HCT116 (cell line): ENCODE results near the gene RAPGEF6. TPM values are rescaled to one million over a fixed set of nuclear protein-coding genes. Genes with fewer than 3 reads are reported as not detected.

Experiments
- ATAC-seq: fragments of 200-7000 bp; cut with Tn5 transposase; 2 replicates; pipeline ENCODE4 v1.9.1; 2020; ENCODE audit warnings: mild to moderate bottlenecking, moderate library complexity
- BruUV-seq: library from RNA; stranded (reverse); fragments of 400-500 nt; replicated peaks from 2 replicates; lab custom pipeline; 2021; lab: Mats Ljungman, UMichigan
- CTCF ChIA-PET: fragments of 300-600 bp; sonication (Branson Sonifier 250); formaldehyde crosslinking; loops from one replicate; lab custom pipeline; 2021; ENCODE audit warnings: antibody characterized with exemption; lab: Charles Lee
- POLR2A ChIA-PET: fragments of 300-600, 350-600 bp; sonication (Branson Sonifier 250); formaldehyde crosslinking; loops from one replicate; lab custom pipeline; 2021; ENCODE audit warnings: antibody characterized with exemption; lab: Charles Lee
- RAD21 ChIA-PET, 2 experiments: fragments of 300-600 bp; sonication (Branson Sonifier 250); formaldehyde crosslinking; loops; one replicate each; lab custom pipeline; 2023; ENCODE audit warnings: low total read pairs in 2 of 2; ENCODE audit not compliant: uncharacterized antibody in 2 of 2, unreplicated experiment in 2 of 2, low non-redundant PET in 1 of 2; lab: Charles Lee
- DNase-seq: peaks from one replicate; pipeline ENCODE4 v3.0.0-alpha.2; 2010; ENCODE audit warnings: low read depth, low spot score
- H2AFZ ChIP-seq: fragments of 200-600 bp; shearing (Covaris generic), sonication (generic); 2 replicates; pipeline ENCODE4 v1.6.1; 2017; ENCODE audit warnings: low read depth, mixed run types, mixed read lengths, antibody characterized with exemption, low read length; ENCODE audit not compliant: poor library complexity, severe bottlenecking
- H3K27ac ChIP-seq: 2 replicates; pipeline ENCODE4 v1.5.1; 2012; ENCODE audit warnings: low read depth, low read length
- H3K27me3 ChIP-seq: fragments of 200-600 bp; sonication (generic); 2 replicates; pipeline ENCODE4 v1.6.1; 2016; ENCODE audit warnings: mixed run types, low read length, mixed read lengths; ENCODE audit not compliant: insufficient read depth
- H3K36me3 ChIP-seq, 2 experiments: fragments of 200-500 bp in 1 of 2; fragments of 200-600 bp in 1 of 2; sonication (Bioruptor generic) in 1 of 2; sonication (generic) in 1 of 2; 2 replicates each; pipeline versions ENCODE4 v1.5.1 to v1.6.1; 2014 to 2016; ENCODE audit warnings: low read length in 2 of 2, inconsistent platforms in 1 of 2, mixed read lengths in 1 of 2, mixed run types in 1 of 2; ENCODE audit not compliant: insufficient read depth in 2 of 2, control insufficient read depth in 1 of 2
- H3K4me1 ChIP-seq, 2 experiments: fragments of 200-600 bp in 1 of 2; sonication (generic) in 1 of 2; 2 replicates each; pipeline versions ENCODE4 v1.5.1 to v1.6.1; 2012 to 2017; ENCODE audit warnings: low read length in 2 of 2, inconsistent platforms in 1 of 2, mild to moderate bottlenecking in 1 of 2, mixed read lengths in 1 of 2, mixed run types in 1 of 2, moderate library complexity in 1 of 2; ENCODE audit not compliant: insufficient read depth in 2 of 2, control insufficient read depth in 1 of 2
- H3K4me2 ChIP-seq: fragments of 200-600 bp; sonication (generic); 2 replicates; pipeline ENCODE4 v1.6.1; 2017; ENCODE audit warnings: mixed run types, low read length, mixed read lengths
- H3K4me3 ChIP-seq, 2 experiments: fragments of 200-600 bp in 1 of 2; sonication (generic) in 1 of 2; replicated peaks in 1 of 2; 2 replicates each; pipeline ENCODE4 v1.5.1; 2011 to 2016; ENCODE audit warnings: low read length in 2 of 2, control low read depth in 1 of 2, low read depth in 1 of 2, mild to moderate bottlenecking in 1 of 2, mixed read lengths in 1 of 2, mixed run types in 1 of 2
- H3K79me2 ChIP-seq: fragments of 200-600 bp; sonication (generic); 2 replicates; pipeline ENCODE4 v1.6.1; 2017; ENCODE audit warnings: mild to moderate bottlenecking, mixed run types, low read length, moderate library complexity, mixed read lengths; ENCODE audit not compliant: insufficient read depth
- H3K9ac ChIP-seq: fragments of 200-600 bp; sonication (generic); 2 replicates; pipeline ENCODE4 v1.6.1; 2016; ENCODE audit warnings: low read length, mixed read lengths
- H3K9me2 ChIP-seq: fragments of 200-600 bp; sonication (generic), shearing (Covaris generic); 2 replicates; pipeline ENCODE4 v1.6.1; 2017; ENCODE audit warnings: mixed run types, mild to moderate bottlenecking, moderate library complexity; ENCODE audit not compliant: insufficient read depth
- H3K9me3 ChIP-seq, 2 experiments: fragments of 200-500 bp in 1 of 2; fragments of 200-600 bp in 1 of 2; sonication (Bioruptor generic) in 1 of 2; sonication (generic) in 1 of 2; 2 replicates each; pipeline ENCODE4 v1.6.1; 2014 to 2017; ENCODE audit warnings: low read length in 2 of 2, mixed read lengths in 2 of 2, inconsistent platforms in 1 of 2, low read depth in 1 of 2, mild to moderate bottlenecking in 1 of 2, mixed run types in 1 of 2, moderate library complexity in 1 of 2; ENCODE audit not compliant: control insufficient read depth in 1 of 2, insufficient read depth in 1 of 2
- H4K20me1 ChIP-seq: fragments of 200-600 bp; sonication (generic), shearing (Covaris generic); 2 replicates; pipeline ENCODE4 v1.6.1; 2017; ENCODE audit warnings: mixed run types, mild to moderate bottlenecking, moderate library complexity; ENCODE audit not compliant: insufficient read depth
- CBX3 ChIP-seq: IDR thresholded peaks from 2 replicates; pipeline ENCODE4 v1.6.1; 2012; ENCODE audit warnings: low read depth
- EGR1 ChIP-seq: IDR thresholded peaks from 2 replicates; pipeline ENCODE4 v1.6.1; 2012; ENCODE audit warnings: low read depth
- EZH2phosphoT487 ChIP-seq: fragments of 200-600 bp; IDR thresholded peaks from 2 replicates; pipeline ENCODE4 v1.6.1; 2018; ENCODE audit warnings: antibody characterized with exemption, borderline replicate concordance
- FOSL1 ChIP-seq: IDR thresholded peaks from 2 replicates; pipeline ENCODE4 v1.6.1; 2012; ENCODE audit warnings: low read depth
- POLR2AphosphoS5 ChIP-seq: IDR thresholded peaks from 2 replicates; pipeline ENCODE4 v1.6.1; 2011; ENCODE audit warnings: mild to moderate bottlenecking, low read depth, low read length, moderate library complexity
- SIN3A ChIP-seq: IDR thresholded peaks from 2 replicates; pipeline ENCODE4 v1.6.1; 2012; ENCODE audit warnings: low read depth
- SP1 ChIP-seq: IDR thresholded peaks from 2 replicates; pipeline ENCODE4 v1.6.1; 2012; ENCODE audit warnings: low read depth
- TCF7L2 ChIP-seq: IDR thresholded peaks from 2 replicates; pipeline ENCODE4 v1.7.0; 2011; ENCODE audit warnings: borderline replicate concordance, inconsistent platforms; ENCODE audit not compliant: insufficient read depth, insufficient read length; ENCODE audit errors: extremely low read depth
- YY1 ChIP-seq: IDR thresholded peaks from 2 replicates; pipeline ENCODE4 v1.6.1; 2011; ENCODE audit warnings: low read length, low read depth, moderate library complexity, mild to moderate bottlenecking; ENCODE audit not compliant: insufficient replicate concordance; ENCODE audit errors: extremely low read depth
- intact Hi-C: fragments of 100-400 bp; cut with micrococcal nuclease; formaldehyde crosslinking; loops from 2 replicates; pipeline ENCODE4 v1.10.0; 2022
- total RNA-seq: library from RNA; stranded (reverse); gene quantifications from one replicate; pipeline ENCODE4 v1.2.1, GENCODE V29; 2021; ENCODE audit not compliant: unreplicated experiment
- TF ChIP-seq, protein P1 (sequence below): IDR thresholded peaks from 2 replicates; pipeline ENCODE4 v1.6.1; 2012
- TF ChIP-seq, protein P2 (sequence below): IDR thresholded peaks from 2 replicates; pipeline ENCODE4 v1.6.1; 2012; ENCODE audit warnings: low read depth

The RAPGEF6 gene
- total RNA-seq, 1 experiment from 2014 or later, result 18.4 TPM

DNA sequence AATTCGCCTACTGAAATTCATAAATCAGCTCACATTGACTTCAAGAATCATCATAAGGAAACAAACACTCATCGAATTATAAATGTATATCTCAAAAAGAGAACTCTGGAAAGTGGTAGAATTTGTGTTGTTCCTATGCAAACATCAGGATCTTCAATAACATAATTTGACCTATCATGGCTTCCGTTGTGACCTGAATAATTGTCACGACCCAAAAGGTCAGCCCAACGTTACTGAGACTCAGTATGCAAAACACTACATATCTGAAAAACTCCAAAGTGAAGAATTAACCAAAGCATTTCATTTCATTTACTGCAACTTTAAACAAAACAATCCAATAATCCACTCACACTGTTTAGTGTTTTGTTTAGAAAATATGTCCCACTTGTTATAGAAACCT lies 1.2 kb downstream of the RAPGEF6 start:
- H3K9me3 ChIP-seq, result no peaks in the 10 kb centered on the region
- no peaks in the 10 kb centered on the region for H3K36me3 ChIP-seq
- CTCF ChIA-PET, result no interaction called here
- H4K20me1 ChIP-seq, result peaks cover under 1% of the 10 kb centered on the region; the same call in 1 of the 2 replicates
- H3K27ac ChIP-seq, result no peak overlapping the region
- DNase-seq (no peak), ATAC-seq (no peak)
- H3K9me2 ChIP-seq, result no peaks in the 10 kb centered on the region
- no TSS peak for BruUV-seq
- RAD21 ChIA-PET, result no interaction called here
- intact Hi-C loops, result loop anchor here (2.0 kb wide), 1 partner anchor 163 kb away; the partner anchor contains the start of gene FNIP1
- H3K4me3 ChIP-seq, result peak overlapping the region; percentile 85 to 88
- POLR2A ChIA-PET, result no interaction called here
- peaks cover 61% of the 10 kb centered on the region for H3K79me2 ChIP-seq
- H2AFZ ChIP-seq, result no peak overlapping the region
- H3K4me2 ChIP-seq, result peak overlapping the region; percentile 77
- H3K9ac ChIP-seq, result peak overlapping the region; percentile 83
- TF ChIP-seq, protein P1, sequence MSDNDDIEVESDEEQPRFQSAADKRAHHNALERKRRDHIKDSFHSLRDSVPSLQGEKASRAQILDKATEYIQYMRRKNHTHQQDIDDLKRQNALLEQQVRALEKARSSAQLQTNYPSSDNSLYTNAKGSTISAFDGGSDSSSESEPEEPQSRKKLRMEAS, result no peak
- no peak for TF ChIP-seq TCF7L2
- TF ChIP-seq, protein P2, sequence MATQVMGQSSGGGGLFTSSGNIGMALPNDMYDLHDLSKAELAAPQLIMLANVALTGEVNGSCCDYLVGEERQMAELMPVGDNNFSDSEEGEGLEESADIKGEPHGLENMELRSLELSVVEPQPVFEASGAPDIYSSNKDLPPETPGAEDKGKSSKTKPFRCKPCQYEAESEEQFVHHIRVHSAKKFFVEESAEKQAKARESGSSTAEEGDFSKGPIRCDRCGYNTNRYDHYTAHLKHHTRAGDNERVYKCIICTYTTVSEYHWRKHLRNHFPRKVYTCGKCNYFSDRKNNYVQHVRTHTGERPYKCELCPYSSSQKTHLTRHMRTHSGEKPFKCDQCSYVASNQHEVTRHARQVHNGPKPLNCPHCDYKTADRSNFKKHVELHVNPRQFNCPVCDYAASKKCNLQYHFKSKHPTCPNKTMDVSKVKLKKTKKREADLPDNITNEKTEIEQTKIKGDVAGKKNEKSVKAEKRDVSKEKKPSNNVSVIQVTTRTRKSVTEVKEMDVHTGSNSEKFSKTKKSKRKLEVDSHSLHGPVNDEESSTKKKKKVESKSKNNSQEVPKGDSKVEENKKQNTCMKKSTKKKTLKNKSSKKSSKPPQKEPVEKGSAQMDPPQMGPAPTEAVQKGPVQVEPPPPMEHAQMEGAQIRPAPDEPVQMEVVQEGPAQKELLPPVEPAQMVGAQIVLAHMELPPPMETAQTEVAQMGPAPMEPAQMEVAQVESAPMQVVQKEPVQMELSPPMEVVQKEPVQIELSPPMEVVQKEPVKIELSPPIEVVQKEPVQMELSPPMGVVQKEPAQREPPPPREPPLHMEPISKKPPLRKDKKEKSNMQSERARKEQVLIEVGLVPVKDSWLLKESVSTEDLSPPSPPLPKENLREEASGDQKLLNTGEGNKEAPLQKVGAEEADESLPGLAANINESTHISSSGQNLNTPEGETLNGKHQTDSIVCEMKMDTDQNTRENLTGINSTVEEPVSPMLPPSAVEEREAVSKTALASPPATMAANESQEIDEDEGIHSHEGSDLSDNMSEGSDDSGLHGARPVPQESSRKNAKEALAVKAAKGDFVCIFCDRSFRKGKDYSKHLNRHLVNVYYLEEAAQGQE, result no peak
- TF ChIP-seq YY1, result no peak
- TF ChIP-seq CBX3, result no peak
- no peak for TF ChIP-seq EZH2phosphoT487
- TF ChIP-seq SP1, result no peak
- TF ChIP-seq FOSL1, result no peak
- TF ChIP-seq POLR2AphosphoS5, result no peak
- no peak for TF ChIP-seq EGR1
- no peak for TF ChIP-seq SIN3A
- H3K27me3 ChIP-seq, result no peaks in the 10 kb centered on the region
- peaks cover 12 to 42% of the 10 kb centered on the region in 2 experiments for H3K4me1 ChIP-seq
